GM19240 (cell line): ENCODE results near the gene ALPL.
A peak's percentile ranks its signal among the peaks of the same experiment; 100 is the strongest.

Source experiments
- DNase-seq: peaks from one replicate; pipeline ENCODE4 v3.0.0; 2011; ENCODE audit warnings: low spot score; ENCODE audit not compliant: insufficient read length

ALPL gene

DNA sequence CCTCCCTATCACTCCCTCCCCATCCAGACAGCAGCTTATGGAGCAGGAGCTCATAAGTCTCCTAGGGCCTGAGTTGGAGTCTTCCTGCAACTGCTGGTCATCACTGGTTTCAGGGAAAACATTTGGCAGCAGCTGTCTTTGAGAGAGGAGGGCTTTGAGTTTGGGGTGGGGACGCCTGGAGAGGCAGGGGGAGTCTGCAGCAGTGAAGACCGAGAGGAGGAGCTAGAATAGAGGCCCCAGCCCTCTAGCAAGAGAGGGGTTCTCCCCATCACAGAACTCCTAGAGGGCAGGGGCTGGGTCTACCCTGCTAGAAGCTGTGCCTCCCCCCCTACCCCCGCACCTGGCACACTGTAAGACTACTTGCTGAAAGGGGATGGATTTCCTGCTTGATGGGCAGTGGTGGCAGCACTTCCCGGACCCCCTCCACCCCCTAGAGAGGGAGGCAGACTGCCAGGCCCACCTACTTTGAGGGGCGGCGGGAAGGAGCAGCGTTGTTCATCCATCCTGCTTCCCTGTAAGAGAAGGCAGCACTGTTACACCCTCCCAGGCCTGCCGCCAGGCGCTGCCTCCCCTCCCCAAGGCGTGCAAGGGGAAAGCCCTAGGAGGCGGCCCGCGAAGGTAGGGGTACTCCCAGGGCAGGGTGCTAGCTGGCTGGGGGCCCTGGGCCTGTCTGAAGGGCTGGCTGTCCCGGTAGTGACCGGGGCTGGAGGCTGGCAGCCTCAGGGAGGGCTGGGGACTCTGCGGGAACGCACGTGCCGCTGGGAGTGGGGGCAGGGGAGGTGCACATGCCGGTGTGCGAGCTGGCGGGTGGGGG, 109.5 kb downstream of the ALPL start:
- DNase-seq, result no peak

DNA sequence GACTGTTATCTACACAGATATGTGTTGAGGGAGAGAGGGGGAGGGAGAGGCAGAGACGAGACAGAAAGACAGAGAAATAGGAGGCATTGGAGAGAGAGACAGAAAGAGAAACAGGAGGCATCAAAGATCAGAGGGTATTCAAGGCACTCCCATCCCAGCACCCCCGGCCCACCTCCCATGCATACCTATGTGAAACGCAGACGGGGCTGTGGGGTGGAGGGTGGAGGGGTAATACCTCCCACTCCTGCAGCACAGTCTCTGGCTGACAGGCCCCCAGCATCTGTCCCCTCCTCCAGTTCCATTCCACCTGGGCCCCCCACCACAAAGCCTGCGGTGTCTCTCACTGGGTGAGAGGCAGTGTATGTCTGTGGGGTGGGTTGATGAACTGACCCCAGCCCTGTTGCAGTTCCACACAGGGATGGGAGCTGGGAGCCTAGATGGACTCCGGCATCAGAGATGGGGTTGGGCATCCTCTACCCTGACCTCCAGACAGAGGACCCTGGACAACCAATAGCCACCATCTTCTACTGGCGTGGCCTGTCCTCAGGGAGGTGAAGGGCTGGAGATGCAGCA, 110.2 kb downstream of the ALPL start:
- no peak for DNase-seq

DNA sequence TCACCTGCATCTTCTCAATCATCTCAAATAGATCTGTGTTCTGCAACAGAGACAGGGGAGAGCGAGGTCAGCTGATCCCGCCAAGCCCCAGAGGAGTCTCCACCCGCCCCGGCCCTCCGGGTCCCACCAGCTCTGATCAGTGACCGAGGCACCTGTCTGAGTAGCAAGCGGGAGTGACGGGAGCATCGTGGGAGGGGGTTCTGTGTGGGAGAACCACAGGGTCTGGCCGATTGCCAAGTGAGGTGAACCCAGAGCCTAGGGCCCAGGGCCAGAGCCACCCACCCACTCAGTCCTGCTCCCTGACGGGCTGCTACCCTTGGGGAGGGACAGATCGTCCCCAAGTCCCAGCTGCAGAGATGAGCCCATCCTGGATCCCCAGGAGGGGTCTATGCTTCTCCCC, 110.8 kb downstream of the ALPL start:
- DNase-seq, result no peak

DNA sequence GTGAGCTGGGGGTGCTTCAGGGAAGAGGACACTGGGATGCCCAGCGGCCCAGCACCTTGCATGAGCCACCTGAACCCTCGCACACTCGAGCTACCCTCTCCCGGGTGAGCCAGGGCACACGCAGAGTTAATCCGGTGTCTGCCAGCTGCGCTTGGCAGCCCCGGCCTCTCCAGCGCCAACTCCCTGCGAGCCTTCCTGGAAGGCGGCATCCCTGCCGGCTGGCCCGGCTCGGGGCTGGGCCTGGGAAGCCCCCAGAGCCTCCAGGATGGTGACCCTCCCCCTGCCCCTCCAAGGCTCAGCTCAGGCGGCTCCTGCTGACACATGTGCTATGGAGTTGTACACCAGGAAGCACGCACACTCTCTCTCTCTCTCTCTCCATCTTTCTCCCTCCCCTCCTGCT, 111.3 kb downstream of the ALPL start:
- DNase-seq, result no peak

DNA sequence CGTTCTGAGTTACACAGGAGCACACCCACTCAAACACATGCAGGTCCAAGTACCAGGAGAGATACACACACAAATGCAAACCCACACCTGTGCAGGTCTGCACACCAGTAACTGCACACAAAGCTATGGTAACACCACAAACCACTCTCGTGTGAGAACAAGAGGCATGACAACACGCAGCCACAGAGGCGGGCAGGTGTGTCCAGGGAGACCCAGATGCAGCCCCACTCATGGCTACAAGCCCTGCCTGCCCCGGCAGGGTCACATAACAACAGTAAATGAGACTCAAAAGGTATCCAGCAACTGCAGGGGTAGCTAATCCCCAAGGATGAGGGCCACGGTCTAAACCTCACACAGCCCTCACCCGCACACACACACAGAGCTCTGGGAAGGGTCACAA, 111.8 kb downstream of the ALPL start:
- no peak for DNase-seq

- DNase-seq, result no peak
These were observed 112.7 kb downstream of the ALPL start for GRCh38 chr1:21621761-21622436.

- peak; percentile 23 for DNase-seq
These were observed 113.5 kb downstream of the ALPL start for GRCh38 chr1:21622466-21623315.

DNA sequence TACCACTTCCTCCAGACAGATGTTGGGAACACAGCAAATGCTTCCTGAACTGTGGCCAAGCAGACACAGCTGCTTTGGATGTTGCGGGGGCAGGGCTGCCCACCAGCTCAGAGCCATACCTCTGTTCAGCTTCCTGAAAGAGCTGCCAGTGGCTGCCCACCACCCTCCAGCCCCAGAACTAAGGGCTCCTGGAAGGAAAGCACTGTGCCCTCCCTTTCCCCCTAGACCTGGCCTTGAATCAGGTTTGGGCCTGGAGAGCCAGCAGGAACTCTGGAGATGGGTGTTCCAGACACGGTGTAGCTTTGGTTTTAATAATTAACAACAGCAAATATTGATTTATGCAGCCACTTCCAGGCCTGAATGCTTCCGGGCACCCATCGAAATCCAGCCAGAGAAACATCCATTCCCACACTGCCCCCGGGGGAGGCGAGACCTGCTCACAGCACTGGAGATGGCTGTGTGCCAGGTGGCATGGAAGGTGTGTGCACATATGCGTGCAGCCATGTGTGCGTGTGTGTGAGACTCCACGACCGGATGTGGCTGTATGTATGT, 114.3 kb downstream of the ALPL start:
- no peak for DNase-seq

DNA sequence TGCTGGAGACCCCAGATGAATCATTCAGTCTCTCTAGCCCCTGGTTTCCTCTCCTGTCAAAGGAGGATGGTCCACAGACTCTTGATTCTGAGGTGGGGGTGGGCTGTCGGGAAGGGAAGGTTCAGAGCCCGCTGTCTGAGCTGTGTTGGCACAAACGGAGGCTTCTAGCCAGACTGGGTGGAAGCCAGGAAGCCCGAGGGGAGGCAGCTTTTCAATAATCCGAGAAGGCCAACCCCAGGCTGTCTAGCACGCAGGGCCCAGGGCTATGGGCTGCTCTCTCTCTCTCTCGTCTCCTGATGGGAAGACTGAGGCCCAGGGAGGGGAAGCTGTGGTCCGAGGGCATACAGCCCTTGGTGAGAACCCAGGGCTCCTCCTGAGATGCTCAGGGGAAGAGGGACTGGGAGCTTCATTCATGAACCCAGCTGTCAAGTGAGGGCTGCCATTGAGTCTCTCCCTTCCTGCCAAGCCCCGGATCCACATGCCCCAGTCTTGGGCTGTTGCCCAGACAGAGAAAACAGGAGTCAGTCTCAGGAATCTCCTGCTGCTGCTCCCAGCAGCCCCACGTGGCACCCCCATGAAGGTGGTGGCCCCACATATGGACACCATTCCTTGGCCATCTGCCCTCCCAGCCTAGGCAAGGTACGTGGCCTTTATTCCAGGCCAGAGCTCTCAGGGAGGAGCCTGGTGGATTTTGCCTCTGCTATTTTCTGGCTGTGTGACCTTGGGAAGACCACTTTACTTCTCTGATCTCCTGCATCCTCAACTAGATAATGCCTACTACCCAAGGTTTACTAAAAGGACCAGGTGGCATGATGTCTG, 115.6 kb downstream of the ALPL start:
- DNase-seq, result no peak

GRCh38 chr1:21625390-21626190, 116.4 kb downstream of the ALPL start:
- no peak for DNase-seq

- no peak for DNase-seq
These were observed 117.7 kb downstream of the ALPL start for GRCh38 chr1:21626921-21627339.
